ENCODE data around the gene UBE2J2. TPM values are rescaled to one million over a fixed set of nuclear protein-coding genes. Genes with fewer than 3 reads are reported as not detected.
A peak's percentile ranks its signal among the peaks of the same experiment; 100 is the strongest.

UBE2J2 gene
- total RNA-seq, 1 experiment from 2014 or later, result 54.2 TPM

DNA sequence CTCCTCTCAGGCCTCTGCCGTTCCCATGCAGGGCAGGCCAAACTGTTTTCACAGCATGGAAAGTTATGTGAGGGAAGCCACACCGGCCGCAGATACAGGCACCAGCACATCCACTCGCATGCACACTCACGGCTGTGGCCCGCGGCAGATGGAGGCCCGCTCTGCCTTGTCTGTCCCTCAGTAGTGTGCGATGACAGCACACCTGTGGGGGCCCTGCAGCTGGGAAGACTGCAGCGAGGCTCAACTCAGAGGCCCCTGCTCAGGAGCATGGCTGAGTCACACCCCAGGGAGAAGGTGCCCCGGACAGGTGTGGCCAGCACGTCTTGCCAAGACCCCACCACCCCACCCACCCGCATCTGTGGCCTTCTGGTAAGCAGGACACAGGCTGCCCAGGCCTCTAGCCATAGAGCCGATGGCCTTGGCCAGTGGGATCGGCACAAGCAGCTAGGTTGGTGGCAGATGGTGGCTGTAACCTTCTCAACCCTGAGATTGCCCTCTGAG, 1.3 kb upstream of the UBE2J2 start:
- Histone ChIP-seq H3K79me2 (ENCODE audit: low read depth) (peaks cover 34% of the 10 kb centered on the region), H2AFZ (no peak overlapping the region), H3K4me1 (replicated peaks; ENCODE audit: insufficient read depth) (peaks cover 17% of the 10 kb centered on the region), H3K9me3 (ENCODE audit: insufficient read depth, low read depth) (no peaks in the 10 kb centered on the region), H4K20me1 (ENCODE audit: insufficient read depth) (peaks cover 28% of the 10 kb centered on the region), H3K4me2 (peak overlapping the region; percentile 87; the same call in 1 of the 2 replicates), H3K9me2 (ENCODE audit: insufficient read depth) (no peaks in the 10 kb centered on the region), H3K27ac (no peak overlapping the region), H3K4me3 (no peak overlapping the region), H3K36me3 (ENCODE audit: low read depth) (peaks cover 4% of the 10 kb centered on the region; the same call in 1 of the 2 replicates), H3F3A (ENCODE audit: insufficient read depth, low read depth) (peaks cover 10% of the 10 kb centered on the region), H3K27me3 (ENCODE audit: insufficient read depth, low read depth) (no peaks in the 10 kb centered on the region)
- ChIA-PET CTCF (no interaction called here), POLR2A (ENCODE audit: unreplicated experiment) (no interaction called here)
- intact Hi-C loops (cut with micrococcal nuclease; ENCODE audit: unreplicated experiment), result loop anchor here (5.0 kb wide), 1 partner anchor 72 kb away; the partner anchor contains the start of gene DVL1
- TF ChIP-seq, protein P1, sequence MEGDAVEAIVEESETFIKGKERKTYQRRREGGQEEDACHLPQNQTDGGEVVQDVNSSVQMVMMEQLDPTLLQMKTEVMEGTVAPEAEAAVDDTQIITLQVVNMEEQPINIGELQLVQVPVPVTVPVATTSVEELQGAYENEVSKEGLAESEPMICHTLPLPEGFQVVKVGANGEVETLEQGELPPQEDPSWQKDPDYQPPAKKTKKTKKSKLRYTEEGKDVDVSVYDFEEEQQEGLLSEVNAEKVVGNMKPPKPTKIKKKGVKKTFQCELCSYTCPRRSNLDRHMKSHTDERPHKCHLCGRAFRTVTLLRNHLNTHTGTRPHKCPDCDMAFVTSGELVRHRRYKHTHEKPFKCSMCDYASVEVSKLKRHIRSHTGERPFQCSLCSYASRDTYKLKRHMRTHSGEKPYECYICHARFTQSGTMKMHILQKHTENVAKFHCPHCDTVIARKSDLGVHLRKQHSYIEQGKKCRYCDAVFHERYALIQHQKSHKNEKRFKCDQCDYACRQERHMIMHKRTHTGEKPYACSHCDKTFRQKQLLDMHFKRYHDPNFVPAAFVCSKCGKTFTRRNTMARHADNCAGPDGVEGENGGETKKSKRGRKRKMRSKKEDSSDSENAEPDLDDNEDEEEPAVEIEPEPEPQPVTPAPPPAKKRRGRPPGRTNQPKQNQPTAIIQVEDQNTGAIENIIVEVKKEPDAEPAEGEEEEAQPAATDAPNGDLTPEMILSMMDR (conservative IDR thresholded peaks at IDR 0.05), result no peak
- TF ChIP-seq EZH2 (IDR thresholded peaks at IDR 0.05; ENCODE audit: low read depth), result no peak
- no peak for DNase-seq
- BruUV-seq (replicated peaks), result no TSS peak

DNA sequence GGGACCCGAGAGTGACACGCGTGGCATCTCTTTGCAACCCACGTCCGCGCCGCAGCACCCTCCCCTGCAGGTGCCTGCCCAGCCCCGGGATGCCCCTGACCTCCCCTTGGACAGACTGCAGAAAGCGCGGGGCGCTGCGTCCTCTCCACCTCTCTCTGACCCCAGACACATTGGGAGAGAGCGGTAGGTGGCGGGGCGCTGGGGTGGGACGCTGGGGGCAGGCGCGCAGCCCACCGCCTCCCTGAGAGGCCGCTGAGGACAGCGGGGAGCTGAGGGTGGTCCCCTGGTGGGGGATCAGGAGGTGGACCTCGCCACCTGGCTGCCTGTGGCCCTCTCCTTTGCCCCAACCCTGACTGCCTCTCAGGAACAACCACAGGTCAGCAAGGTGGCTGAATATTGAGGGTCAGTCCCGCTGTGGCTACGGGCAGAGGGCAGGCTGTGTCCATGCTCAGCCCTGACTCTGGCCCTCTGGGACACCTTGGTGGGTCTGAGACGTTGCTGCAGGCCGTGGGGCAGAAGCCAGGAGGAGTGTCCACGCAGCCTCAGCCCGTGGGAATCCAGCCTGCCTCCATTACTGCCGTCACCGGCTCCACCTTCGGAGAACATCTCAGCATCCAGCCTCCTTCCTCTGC, 761 bp upstream of the UBE2J2 start:
- peak overlapping the region; percentile 70 for H3K4me3 ChIP-seq
- H3F3A ChIP-seq (ENCODE audit: insufficient read depth, low read depth), result peaks cover 10% of the 10 kb centered on the region
- CTCF ChIA-PET, result interaction anchor here (0.6 to 0.7 kb wide), 2 partner anchors 8 to 17 kb away, joined by 7 read pairs; no protein-coding TSS in a partner anchor
- BruUV-seq (replicated peaks), result no TSS peak
- no peaks in the 10 kb centered on the region for H3K9me2 ChIP-seq (ENCODE audit: insufficient read depth)
- H3K27me3 ChIP-seq (ENCODE audit: insufficient read depth, low read depth), result no peaks in the 10 kb centered on the region
- TF ChIP-seq, protein P1 (conservative IDR thresholded peaks at IDR 0.05), result no peak
- no peak for TF ChIP-seq EZH2 (IDR thresholded peaks at IDR 0.05; ENCODE audit: low read depth)
- intact Hi-C loops (cut with micrococcal nuclease; ENCODE audit: unreplicated experiment), result loop anchor here (5.0 kb wide), 1 partner anchor 73 kb away; the partner anchor contains the start of gene DVL1
- peak overlapping the region; percentile 87 for H3K4me2 ChIP-seq
- H3K36me3 ChIP-seq (ENCODE audit: low read depth), result peaks cover 4% of the 10 kb centered on the region; the same call in 1 of the 2 replicates
- H3K9me3 ChIP-seq (ENCODE audit: insufficient read depth, low read depth), result no peaks in the 10 kb centered on the region
- H3K79me2 ChIP-seq (ENCODE audit: low read depth), result peaks cover 40% of the 10 kb centered on the region
- peaks cover 34% of the 10 kb centered on the region for H4K20me1 ChIP-seq (ENCODE audit: insufficient read depth)
- H2AFZ ChIP-seq, result peak overlapping the region; percentile 88
- no peak for DNase-seq
- H3K27ac ChIP-seq, result no peak overlapping the region
- peaks cover 17% of the 10 kb centered on the region for H3K4me1 ChIP-seq (replicated peaks; ENCODE audit: insufficient read depth)
- POLR2A ChIA-PET (ENCODE audit: unreplicated experiment), result interaction anchor here (0.6 kb wide), 1 partner anchor 158 kb away, joined by 7 read pairs; the partner anchor contains the start of gene C1orf159

DNA sequence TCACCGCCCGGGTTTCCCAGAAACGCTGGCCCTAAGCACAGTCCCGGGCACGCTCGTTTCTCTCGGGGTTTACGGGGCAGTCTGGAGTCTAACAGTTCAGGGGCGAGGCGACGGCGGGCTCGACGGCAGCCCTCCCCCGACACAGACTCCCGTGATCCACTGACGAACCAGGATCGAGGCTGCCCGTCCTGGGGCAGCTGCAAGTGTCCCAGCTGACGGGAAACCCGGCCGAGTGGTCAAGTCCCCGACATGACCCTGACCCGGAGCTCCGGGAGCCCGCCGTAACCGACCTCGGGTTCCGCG, 494 bp downstream of the UBE2J2 start:
- Histone ChIP-seq H3K4me3 (peak overlapping the region; percentile 70), H3K4me2 (peak overlapping the region; percentile 93), H3K79me2 (ENCODE audit: low read depth) (peaks cover 50% of the 10 kb centered on the region), H2AFZ (no peak overlapping the region), H3K27me3 (ENCODE audit: insufficient read depth, low read depth) (no peaks in the 10 kb centered on the region), H3K4me1 (replicated peaks; ENCODE audit: insufficient read depth) (peaks cover 17% of the 10 kb centered on the region), H3K9me3 (ENCODE audit: insufficient read depth, low read depth) (no peaks in the 10 kb centered on the region), H4K20me1 (ENCODE audit: insufficient read depth) (peaks cover 39% of the 10 kb centered on the region), H3F3A (ENCODE audit: insufficient read depth, low read depth) (peaks cover 10% of the 10 kb centered on the region), H3K27ac (peak overlapping the region; percentile 42), H3K9me2 (ENCODE audit: insufficient read depth) (no peaks in the 10 kb centered on the region), H3K36me3 (ENCODE audit: low read depth) (peaks cover 4% of the 10 kb centered on the region; the same call in 1 of the 2 replicates)
- no TSS peak for BruUV-seq (replicated peaks)
- intact Hi-C loops (cut with micrococcal nuclease; ENCODE audit: unreplicated experiment), result loop anchor here (5.0 kb wide), 1 partner anchor 74 kb away; the partner anchor contains the start of gene DVL1
- CTCF ChIA-PET, result no interaction called here
- TF ChIP-seq, protein P1 (conservative IDR thresholded peaks at IDR 0.05), result no peak
- no peak for DNase-seq
- POLR2A ChIA-PET (ENCODE audit: unreplicated experiment), result interaction anchor here (0.6 to 0.7 kb wide), 5 partner anchors 9 to 142 kb away, joined by 3 to 21 read pairs (median 14); no protein-coding TSS in a partner anchor

Measured in PC-9 (cell line).